Pons (tissue), 1 donor: ENCODE measurements around the gene RAB8B.

Source experiments
- DNase-seq: peaks from one replicate; pipeline ENCODE4 v3.0.0-alpha.2; 2016; ENCODE audit warnings: low spot score

Gene RAB8B

DNA sequence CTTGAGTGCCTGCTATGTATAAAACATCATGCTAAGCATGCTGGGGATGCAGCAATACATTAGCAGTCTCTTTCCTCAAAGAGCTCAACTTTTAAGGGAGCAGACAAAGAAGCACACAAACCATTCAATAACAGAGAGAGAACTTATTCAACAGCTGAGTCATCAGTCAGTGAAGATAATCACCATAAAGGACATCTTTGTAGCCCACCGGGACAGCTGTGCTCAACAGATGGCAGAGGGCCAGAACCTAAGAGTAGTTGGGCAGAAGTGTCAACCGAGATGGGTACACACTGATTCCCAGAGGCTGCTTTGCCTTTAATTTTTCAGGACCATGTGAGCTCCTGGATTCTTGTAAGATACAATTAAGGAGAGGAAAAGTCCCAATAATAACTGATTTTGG, 4.2 kb upstream of the RAB8B start:
- peak; percentile 79 for DNase-seq

DNA sequence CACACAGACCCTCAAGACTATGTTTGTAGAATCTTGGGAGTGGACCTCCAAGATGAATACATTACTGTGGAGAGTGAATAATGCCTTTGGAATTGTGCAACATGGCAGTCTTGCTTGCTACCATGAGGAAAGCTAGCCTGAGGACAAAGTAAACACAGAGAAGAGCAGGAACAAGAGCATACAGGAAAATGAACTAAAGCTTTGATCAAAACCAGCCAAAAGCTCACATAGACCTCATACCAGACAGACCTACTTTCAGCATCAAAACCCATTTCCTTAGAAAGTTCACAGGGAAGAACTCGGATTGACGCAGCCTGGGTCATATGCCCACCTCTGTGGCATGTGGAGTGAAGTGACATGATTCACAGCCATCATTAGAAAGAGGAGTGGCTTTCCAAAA, 3.3 kb upstream of the RAB8B start:
- no peak for DNase-seq

DNA sequence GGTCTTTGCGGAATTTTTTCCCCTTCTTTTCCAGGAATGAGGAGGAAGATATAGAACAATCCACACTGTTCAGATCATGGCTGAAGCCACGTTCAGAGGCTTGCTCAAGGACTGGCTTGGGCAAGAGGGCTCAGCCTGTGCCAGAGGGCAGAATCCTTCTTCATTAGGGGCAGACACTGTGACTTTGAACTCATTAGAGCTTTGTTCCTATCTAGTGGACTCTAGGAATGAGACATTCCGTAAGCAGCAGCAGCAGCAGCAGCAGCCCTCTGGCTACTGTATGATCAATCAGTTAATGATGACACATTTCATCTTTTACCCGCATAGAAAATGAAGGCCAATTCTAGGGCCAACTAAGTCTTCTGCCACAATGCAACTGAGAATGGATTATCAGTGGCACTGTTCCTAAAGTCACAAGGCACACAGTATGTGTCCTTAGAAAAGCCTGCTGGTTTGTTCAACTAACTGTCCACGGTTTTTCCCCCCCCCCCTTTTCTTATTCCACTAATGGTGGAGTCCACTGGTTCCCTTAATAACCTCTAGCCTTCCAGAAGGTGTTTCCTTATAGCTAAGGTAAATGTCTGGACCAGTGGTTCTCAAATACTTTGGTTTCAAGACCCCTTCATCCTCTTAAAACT, 1.7 kb upstream of the RAB8B start:
- no peak for DNase-seq

DNA sequence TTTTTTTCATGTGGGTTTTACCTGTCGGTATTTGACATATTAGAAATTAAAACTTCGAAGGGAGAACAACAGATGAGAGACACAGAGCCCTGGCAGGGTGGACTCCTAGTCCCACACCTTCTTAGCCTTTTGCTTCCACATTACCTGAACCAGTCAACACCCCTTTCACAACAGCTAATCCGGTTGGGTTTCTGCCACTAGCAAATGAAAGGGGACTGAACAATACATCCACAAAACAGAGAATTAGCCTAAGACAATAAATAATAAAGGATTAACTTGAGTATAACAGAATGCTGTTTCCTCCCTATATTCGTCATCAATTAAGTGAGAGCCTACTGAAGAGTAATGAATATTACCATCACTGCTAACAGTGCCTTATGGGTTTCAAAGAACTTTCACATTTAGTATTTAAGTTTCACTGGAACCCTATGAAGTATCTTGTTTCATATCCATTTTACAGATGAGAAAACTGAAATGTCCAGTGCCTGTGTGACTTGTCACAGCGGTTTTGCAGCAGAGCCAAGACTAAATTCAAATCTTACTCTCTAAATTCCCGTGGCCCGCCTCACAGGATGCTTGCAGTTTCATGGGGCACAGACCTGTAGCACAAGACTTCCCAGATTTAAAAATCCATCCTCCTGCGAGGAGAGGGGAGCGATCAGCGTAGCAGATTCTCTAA, 1.0 kb upstream of the RAB8B start:
- no peak for DNase-seq

DNA sequence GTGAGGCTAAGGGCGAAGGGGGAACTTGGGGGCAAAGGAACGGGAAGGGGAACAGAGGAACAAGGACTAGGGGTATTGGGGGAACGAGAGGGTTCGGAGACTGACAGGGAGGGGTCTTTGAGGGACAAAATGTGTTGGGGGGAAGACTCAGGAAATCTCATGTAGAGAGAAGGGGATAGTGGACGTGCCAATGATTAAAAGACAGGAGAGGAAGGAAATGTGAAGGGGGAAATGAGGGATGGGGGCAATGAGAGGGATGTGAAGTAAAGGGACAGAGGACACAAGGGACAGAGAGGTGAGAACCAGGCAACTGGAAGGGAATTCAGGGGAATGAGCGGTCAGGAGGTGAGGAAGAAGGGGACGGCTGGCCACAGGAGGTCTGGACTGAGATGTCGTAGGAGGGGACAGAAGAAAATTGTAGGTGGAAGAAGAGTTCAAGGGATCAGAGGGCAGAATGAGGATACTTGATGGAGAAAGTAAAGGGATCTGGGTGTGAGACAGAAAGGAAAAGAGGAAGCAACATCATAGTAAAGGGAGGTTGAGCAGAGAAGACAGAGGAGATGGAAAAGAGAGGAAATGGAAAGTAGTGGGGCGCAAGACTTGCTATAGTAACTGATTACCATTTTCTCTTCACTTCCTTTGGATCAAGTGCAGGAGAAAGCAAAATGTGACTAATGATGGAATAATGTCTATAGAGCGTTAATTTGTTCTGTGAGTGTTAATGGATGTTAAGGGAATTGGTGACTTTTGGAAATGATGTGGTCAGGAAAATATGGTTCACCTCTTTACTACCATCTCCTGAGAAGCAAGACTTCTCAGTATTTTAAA, 749 bp downstream of the RAB8B start:
- DNase-seq = no peak

DNA sequence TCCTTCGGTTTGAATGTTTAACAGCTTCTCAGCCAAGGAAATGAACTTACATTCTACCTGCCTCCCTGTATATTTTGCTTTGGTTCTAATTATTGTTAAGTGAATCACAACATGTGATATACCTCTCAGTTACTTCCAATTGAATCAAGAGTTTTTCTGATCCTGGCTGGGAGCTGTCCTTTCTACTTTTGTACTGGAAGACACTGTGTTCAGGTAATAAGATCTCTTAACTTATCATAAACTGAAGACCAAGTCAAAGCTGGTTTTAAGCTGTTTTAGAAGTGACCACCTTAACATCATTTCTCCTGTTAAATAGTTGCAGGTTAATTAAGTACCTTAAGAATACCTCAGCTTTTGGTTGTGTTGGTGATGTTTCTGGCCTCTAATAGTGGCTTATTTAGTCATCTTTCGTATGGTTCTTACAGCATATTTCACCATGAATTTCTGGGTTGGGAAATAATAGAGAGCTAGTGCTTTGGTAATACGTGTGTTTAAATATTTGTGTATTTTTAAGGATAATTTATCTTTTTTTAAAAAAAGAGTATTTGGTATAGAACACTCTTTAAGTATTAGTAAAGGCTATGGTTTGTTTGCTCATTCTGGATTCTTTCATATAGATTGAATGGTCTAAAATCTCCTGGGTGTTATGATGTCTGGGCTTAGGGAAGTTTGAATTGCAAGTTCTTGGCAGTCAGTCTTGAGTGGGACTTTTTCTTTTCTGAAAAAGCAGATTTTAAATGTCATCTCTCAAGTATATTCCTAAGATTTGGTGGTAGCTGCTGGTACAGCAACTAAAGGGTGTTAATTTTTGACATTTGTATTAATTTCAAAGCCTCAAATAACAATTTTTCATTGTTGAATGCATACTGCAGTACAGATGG, 1.6 kb downstream of the RAB8B start:
- no peak for DNase-seq

DNA sequence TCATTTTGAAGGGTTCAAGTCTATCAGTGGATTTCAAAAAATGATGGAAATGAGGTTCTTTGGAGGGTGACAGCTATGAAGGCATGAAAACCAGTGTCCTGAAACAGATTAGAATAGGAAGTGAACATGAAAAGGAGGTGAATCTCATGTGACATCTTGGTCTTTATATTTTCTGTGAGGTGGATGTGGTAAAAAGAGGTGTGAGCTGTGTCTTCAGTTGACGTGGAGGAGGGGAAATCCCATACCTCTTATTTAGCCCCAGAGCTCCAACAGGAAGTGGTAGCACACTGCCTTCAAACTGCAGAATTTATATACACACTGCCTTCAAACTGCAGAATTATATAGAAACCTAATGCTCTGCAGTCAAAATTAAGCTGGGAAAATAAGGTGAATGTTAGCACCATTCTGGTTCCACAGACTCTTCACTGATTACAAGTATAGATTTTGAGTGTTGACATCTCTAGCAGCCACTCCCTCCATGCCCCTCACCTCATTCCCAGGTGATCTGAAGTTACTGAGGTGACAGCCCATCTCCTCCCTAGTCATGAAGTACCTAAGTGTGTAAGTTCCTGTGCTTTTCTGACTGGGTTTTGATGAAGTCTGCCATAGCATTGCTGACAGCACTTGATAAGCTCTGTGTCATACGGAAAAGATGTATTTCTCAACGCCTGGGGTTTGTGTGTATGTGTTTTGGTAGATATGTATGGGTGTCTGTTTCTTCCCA, 2.7 kb downstream of the RAB8B start:
- DNase-seq = no peak

DNA sequence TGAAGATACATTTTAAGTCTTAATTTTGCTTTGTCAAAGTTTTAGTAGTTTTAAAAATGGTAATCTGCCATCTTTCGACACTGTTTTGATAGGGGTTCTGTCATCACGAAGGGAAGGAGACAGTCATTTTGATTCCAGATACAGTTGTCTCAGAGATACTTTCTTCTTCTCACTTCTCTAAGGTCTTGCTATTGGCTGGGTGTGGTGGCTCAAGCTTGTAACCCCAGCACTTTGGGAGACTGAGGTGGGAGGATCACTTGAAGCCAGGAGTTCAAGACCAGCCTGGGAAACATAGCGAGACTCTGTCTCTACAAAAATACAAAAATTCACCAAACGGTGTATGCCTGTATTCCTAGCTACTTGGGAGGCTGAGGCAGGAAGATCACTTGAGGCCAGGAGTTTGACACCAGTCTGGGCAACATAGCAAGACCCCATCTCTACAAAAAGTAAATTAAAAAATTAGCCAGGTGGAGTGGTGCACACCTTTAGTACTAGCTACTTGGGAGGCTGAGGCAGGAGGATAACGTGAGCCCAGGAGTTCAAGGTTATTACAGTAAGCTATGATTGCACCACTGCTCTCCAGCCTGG, 3.3 kb downstream of the RAB8B start:
- DNase-seq = no peak

DNA sequence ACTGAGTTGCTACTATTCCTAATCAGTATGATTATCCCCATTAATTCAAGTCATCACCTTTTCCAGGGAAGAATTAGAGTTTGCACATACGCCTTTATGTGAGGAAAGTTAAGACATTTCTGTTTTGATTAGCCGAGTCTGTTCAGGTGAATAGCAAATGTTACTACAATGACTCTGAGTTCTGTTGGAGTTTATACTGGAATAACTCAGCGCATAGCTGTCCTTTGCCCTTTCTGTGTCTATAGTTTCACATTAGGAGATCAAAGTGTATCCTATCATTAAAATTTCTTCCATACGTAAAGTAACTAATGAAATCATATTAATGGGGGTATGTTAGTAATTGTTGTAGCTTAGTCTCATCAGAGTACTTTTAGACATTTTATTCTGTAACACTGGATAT, 4.9 kb downstream of the RAB8B start:
- DNase-seq = no peak

DNA sequence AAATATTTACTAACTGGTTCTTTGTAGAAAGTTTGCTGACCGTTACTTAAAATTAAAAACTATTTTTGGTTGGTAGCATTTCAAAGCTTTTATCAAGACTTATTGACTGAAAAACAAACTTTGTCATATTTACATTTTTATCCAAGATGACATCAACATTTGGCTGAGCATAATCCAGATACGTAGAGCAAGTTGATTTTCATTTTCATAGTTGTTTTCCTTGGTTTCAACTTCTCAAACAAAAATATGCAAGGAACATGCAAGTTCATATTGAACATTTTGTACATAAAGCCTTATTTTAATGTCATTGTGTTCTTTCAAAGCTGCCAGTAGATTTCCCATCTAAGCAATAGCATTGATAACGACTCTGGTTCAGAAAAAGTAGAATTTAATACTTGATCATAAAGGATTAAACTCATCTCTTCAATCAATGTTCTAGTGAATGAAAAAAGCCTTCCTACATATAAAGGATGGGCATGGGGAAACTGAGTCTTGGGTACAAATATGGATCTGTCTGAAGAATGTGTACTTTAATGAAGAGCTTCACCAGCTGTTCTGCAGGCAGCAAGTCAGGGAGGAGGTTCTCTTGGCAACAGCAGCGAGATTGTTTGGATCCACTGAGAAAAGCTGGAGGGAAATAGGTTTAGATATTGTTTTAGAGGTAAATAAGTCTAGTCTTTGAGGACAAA, 5.6 kb downstream of the RAB8B start:
- DNase-seq = no peak

DNA sequence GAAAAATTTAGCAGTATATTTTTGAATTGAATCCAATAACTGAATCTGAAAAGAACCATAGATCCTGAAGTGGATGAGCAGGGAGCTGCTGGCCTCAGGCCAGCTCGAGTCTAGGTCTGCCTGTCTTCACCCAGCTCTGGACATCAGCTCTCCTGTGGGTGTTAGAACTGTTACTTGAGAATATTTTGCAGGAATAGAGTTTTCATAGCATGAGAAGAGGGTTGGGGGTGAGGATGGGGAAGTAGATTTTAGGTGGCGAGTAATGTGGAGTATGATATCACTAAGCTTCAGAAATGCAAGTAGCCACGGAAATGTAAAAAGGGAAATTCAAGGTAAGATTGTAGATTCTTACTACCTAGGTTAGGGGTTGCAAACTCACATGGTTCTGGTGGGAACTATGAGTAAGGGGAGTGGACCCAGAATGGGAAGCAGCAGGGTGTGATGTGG, 6.2 kb downstream of the RAB8B start:
- DNase-seq = no peak

DNA sequence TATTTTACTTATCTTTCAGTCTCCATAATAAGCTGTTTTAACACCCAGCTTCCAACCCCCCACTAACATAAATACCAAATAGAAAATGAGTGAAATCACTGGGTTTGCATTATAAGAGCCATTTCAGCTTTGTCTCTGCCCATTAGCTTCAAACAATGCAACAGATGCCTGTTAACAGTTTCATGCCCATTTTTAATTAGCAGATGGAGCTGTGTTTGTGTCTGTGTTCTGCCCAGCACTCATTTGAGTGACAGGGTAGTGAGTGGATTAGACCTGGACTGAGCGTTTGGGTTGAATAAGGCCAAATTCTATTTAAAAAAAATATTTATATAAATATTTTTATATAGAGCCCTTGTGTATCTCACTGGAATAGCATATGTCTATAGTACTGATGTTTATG, 7.4 kb downstream of the RAB8B start:
- DNase-seq = no peak

DNA sequence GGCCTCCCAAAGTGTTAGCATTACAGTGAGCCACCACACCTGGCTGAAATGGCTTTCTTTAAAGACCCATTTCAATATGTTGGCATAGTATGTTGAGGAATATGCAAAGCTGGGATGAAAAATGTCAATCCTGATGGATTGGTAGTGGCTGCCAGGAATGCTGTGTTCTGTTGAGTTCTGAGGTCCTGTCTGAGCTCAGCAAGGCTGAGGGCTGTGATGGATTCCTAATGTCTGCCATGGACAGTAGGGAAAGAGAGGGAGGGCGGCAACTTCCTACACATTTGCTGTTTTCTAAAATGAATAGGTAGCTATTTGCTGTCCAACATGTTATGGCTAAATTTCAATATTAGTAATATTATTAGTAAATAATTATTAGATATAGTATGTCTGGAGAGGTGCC, 8.2 kb downstream of the RAB8B start:
- DNase-seq = no peak

DNA sequence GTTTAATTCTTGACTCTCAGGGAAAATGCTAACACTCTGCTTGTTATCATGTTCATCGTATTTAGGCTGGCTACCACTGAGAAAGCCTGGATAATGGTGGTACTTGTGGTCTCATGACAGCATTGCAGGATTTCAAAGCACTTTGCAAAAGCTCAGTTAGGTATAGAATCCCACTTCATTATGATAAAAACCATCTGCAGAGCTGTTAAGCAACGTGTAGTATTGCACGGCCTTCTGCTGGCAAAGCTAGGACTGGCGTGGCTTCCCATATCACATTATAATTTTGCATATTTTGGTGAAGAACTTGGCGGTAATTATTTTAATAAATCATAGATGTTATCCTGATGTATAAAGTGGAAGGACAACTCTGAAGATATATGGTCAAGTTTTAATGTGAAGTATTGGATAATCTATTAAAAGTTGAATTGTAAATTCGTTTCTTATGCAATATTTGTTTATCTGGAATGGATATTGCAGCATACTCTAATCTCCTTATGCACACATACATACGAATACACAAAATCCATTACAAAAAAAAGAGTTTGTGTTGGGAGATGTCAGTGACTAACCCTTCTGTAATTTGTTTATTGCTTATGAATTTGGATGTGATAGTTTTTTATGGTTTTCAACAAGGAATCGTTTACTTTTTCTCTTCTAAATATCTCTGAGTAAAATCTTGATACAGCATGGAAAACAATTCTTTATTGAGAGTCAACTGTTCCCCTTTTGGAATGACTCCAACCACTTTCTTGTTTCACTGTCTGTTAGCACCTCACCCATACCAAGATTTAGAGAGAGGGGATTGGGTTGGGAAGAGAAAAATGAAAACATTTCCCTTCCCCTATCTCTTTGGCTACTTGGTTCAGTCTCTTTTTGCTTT, 9.2 kb downstream of the RAB8B start:
- DNase-seq = no peak

DNA sequence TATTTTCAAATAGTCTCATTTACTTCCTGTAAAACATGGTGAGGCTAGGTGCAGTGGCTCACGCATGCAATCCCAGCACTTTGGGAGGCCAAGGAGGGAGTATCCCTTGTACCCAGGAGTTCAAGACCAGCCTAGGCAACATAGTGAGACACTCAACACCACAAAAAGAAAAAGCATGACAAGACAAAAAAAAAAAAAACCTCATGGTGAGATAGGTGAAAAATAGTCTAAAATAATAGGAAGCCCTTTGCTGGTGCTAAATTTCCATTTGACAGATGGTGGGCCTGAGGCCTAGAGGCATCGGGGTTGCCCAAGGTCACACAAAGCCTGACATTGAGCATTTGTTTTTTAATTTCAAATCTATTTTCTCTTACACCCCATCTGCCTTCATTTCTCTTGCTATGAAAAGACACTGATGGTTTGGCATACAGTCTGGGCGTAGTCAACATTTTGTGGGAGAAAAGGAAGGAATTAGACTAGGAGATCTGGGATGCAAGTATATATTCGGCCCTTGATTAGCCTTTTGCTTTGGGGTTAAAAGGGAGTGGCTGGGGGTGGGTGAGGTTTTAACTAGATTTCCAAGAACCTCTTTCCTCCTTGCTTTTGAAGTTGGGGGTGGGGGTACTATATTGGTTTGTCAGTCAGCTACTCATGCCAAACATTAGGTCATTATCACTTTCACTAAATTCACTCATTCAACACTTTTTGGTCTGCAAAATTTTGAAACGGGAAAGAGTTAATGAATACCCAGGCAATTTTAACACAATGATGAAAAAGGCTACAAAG, 11.3 kb downstream of the RAB8B start:
- no peak for DNase-seq

DNA sequence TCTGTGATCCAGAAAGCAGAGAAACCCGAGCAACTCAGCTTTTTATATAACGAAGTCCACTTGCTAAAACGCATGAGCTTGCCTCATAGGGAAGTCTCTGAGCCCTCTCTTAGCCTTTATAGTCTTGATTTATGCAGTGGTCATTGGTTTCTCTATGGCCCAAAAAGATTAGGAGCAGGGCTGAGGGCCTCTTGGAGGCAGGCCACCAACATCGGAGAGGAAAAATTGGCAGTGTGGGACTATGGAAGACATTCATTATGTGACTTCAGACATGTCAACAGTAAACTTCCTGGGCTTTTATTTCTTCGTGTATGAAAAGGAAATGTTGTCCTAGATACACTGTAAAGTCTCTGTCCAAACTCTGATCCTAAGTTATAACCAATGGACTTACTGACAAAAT, 13.5 kb downstream of the RAB8B start:
- DNase-seq = no peak

DNA sequence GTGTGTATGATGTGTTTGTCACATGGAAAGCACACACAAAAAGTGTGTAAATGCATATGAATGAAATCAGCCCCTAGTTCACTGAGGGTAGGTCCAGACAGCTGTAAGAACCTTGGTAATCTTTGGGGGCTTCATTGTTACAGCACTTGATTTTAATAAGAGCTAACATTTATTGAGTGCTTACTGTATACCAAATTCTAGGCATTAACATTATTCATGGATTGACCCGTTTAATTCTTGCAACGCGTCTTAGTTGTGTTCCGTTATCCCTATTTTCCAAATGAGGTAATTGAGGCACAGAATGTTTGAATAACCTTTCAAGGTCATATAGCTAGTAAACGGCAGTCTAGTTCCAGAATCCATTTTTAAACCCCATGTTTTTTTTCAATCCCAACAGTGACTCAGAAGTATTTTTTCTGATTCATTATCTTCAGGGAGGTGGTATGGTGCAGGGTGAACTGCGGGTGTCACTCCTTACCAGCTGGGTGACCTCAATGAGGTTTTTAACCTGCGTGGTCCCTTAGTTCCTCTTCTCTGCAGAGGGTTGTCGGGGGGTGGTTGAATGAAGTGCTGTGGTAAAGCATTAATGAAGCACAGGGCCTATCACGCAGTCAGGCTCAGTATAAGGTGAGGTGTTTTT, 14.2 kb downstream of the RAB8B start:
- no peak for DNase-seq

DNA sequence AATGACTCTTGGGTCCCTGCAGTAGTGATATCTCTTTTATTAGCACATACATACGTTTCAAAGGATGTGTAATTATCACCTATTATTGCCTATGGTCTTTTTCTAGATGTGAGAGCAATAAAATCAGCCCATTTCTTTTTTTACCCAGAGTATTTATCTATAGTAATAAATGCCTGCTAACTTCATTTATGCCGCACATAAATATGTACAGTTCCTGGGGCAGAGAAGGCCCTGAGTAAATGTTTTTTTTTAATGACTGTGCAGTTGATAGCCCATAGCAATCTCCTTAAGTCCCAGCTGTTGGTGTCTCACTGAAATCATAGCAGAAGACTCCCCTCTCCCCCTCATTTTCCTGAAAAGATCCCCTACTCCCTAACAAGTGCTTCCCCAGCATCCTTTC, 16.7 kb downstream of the RAB8B start:
- DNase-seq = no peak
